Stromal cell of bone marrow (primary cell): ENCODE measurements around the gene RUNX3.
A peak's percentile ranks its signal among the peaks of the same experiment; 100 is the strongest.
"Not testable (repeated sequence)": the region's sequence is repeated elsewhere in the genome, so short reads cannot be mapped to it uniquely, and the experiment has no call there.

Experiments
- DNase-seq: peaks from one replicate; pipeline ENCODE4 v3.0.0-alpha.2; 2012; ENCODE audit warnings: low read depth

Gene RUNX3

DNA sequence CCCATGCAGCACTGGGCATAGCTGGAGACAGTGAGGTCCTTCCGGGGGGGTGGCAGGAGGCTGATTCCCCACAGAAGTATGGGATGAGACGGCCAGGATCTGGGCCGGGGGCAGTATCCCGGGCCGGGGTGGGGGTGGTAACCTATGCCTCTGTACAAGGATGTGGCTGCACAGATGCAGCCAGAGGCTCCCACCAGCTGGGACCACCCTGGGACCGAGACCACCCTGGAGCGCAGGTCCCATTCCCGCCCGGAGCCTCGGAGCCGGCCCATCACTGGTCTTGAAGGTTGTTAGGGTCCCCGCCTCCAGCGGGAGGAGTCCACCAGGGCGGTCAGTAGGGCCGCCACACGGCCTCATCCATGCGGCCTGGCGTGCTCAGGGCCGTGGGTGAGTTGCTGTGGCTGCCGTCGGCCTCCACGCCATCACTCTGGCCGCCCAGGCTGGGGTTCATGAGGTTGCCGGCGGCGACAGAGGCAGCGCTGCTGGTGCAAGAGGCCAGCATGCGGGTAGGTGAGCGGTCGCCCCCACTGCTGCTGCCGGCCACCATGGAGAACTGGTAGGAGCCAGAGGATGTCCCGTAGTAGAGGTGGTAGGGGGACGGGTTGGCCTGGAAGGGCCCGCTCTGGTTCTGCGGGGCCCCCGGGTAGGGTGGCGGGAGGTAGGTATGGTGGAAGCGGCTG lies 28.1 kb downstream of the RUNX3 start:
- DNase-seq, result no peak

DNA sequence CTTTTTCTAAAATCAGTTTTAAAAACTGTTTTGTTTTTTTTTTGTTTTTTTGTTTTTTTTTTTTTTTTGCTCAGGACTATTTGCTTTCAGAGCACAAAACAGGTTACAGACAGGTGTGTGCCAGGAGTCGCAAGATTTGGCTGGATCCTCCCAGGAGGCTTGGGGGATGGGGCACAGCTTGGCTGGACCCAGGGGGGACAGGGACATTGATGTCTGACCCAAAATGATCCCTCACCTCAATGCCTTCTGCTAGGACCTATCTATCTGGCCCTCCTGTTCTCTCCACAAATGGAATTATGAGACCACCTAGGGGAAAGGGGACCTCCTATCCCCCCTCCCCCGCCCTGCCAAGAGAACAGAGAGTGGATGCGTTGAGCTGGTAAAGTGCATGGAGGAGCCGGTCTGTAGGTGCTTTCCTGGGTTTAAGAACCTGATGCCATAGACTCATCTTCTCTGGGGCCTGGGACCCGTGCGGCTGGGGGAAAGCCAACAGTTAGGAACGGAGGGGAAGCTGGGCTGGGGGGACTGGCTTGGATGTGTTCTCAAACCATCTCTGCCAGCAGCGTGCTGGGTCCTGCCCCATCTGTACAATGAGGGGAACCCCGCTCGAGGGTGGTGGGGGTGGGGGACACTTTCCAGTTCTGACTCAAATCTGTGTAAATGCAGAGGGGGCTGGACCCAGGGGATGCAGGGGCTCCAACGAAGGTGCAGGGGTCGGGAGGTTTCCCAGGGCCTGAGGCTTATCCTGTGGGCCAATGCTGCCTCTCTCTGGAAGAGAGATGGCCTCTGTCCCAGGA lies 28.9 kb downstream of the RUNX3 start:
- no peak for DNase-seq

DNA sequence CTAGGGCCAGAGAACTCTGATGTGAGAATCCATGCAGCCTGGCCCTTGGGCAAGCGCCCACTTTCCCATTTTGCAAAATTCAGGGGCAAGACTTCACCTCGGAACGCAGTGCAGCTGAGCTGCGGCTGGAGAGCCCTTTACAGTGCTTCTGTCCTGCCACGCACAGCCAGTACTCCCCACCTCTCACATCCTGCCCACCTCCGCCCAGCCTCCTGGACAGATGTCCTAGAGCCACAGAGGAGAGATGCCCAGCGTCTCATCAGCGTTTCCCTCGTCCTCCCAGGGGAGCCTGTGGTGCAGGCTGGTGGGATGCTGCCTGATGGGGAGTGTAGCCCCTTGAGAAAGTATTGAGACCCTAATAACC lies 29.6 kb downstream of the RUNX3 start:
- no peak for DNase-seq

DNA sequence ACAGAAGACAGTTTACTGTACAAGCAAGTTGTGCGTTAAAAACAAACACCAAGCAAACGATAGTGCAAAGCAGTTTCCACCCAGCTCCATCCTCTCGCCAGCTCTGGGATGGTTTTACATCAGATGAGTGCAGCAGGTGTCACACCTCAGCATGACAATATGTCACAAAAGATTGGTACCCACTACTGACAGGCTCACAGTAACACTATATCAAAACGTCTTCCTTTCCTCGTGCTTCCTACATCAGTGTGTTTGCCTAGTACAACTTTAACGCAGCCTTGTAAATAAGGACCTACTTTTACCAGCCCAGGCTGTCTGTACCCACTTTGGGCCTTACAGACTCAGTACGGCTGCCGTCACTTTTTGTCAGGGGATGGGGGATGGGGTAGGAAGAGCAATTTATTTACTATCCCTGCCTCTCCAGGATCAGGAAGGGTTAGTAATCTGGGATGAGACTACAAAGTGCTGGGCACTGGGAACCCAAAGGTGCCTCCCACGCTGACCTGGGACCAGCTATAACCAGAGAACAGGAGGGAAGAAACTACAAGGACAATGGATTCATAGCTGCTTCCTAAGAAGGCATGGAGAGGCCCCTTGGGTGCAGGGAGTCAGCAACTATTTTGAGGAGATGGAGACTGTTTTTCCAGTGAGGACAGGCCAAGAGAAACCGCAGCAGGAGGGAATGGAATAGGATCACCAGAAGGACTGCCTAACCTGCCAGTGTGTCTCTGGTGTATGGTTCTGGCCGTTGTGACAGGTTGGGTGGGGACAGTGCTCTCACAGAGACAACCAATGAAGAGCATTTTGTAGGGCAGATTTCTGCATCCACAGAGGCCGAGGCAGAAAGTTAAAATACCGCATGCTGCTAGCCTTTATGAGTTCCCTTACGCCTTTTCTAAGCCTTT lies 30.2 kb downstream of the RUNX3 start:
- DNase-seq, result no peak

DNA sequence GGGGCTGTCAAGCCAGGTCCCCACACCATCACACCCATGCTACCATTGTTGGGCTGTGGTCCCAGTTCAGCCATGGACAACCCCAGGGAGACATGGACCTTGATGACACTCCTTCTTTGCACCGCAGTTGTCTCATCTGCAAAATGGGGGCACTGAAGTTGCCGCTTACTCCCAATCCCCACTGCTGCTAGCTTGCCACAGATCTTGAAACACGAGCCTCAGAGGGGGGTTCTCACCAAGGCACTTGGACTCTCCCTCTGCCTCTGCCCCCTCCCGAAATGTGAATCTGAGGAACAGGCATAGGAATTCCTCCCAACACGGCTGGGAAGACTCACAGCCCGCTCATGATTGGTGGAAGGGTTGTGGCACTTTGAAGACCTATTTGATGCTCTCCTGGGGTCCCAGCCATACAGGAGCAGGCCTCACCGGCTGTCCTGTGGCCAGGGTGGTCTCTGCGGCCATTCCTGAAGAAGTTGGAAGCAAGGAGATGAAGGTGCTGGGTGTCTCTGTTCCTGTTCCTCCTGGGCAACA lies 31.1 kb downstream of the RUNX3 start:
- DNase-seq, result no peak

DNA sequence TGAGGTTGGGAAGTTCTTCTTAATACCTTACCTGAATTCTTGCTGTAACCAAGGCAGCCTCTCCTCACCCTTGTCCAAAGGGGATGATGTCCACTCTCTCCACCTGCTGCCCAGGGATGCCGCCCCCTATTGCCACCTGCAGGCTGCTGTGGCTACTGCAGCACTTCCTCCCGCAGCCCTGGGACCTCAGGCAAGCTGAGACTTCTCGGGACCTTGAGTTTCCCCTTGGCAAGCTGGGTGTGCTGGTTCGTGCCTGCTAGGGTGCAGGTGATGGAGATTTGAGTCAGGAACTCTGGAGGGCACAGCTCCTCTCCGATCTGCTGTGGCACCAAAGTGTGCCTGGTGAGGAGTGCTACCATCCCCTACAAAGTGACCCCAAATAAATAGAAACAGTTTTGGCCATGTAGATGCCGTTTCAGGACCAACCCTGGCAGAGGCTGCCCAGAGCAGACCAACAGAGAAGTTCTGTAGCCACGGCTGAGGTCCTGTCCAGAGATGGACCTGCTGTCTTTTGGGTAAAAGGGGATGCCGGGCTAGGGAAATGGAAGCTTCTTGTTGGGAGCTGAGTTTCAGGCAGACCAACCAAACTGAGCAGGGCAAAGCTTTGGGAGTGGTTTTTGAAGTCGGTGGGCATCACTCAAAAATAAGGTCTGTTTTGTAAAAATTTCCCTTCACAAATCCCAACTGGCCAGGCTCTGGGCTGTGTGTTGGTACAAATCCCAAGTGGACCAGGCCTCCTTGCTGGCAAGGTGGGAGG lies 31.7 kb downstream of the RUNX3 start:
- no peak for DNase-seq

DNA sequence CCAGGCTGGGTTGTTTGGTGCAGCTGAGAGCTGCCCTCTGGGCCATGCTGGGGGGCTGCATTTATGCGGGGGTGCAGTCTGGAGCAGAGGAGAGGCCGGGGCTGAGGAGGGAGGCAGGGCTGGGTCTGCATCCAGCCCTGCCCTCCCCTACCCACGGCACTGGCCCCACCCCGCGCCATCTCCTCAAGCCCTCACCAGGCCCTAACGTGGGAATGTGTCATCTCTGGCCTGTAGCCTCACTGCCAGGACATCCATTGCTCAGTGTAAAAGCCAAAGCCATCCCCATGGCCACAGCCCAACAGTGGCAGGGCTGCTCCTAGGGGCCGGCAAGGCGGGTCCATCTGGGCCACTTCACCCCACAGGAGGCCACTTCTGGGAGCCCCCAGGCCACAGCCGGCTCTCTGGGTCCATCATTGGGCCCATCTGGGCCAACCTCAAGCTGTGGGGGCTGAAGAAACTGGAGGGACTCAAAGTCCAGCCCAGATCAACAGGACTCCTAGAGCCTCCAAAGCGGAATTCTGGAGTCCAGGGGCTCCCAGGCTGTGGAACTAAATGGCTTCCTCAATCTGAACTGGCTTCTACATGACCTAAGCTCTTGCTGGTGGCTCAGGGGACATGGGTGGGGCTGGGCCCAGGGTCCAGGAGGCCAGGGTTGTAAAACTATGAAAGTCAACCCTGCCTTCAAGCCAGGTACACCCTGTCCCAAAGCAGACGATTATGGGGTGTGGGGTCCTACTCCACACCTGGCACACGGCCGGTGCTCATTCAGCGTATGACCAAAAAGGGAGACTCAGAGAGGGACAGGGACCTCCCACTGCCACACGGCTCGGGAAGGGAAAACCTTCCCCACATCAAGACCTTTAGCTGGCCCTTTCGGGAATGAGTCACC lies 32.6 kb downstream of the RUNX3 start:
- no peak for DNase-seq

DNA sequence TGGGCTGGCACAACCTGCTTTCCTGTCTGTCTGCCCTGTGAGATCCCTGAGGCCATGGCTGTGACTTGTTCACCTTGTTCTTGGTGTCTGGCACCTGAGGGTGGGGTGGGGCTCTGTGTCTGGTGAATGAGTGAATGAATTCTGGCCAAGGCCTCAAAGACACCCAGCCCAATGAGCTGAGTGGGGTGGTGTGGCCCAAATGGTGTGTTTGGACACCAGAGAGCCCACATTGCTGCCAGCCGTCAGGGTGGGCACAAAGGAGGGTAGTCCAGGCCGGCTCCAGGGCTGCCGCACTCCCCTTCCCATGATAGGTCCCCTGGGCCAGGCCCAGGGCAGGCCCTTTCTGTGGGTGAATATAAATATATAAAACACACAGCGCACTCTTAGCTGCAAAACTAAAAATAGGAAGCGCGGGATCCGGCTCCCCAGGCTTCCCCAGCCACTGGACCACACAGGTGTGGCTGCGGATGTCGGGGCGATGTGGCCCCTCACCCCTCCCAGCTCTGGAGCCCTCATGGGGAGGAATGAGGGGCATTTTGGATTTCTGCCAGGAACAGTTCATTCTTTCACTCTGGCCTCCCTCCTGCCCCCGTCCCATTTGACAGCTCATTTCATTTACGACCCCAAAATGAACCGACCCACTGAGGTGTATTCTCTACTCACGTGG lies 33.3 kb downstream of the RUNX3 start:
- DNase-seq, result no peak

DNA sequence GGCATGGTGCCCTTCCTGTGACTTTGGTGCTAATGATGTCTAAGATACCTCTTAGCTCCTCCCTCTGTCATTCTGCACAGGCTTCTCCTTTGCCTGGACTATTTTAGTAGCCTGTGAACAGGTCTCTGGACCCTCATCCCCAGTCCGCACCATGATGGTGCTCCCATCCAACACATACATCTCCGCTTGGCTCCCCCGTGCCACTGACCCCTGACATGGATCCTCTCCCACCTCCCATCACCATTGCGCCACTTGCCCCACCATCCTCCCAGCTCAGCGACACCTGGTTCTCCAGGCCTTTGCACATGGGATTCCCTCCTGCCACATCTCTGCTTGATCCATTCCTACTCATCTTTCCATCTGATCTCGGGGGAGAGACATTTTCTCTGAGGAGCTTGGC lies 33.9 kb downstream of the RUNX3 start:
- DNase-seq, result no peak

DNA sequence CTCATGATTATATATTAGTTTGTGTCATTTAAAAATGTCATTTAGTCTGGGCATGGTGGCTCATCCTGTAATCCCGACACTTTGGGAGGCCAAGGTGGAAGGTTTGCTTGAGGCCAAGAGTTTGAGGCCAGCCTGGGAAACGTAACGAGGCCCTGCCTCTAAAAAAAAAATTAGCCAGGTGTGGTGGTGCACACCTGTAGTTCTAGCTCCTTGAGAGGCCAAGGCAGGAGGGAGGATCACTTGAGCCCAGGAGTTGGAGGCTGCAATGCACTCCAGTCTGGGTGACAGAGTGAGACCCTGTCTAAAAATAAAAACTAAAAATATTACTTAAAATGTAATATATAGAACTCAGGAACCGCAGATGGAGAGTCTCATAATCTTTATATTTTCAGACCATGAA lies 34.6 kb downstream of the RUNX3 start:
- no peak for DNase-seq

DNA sequence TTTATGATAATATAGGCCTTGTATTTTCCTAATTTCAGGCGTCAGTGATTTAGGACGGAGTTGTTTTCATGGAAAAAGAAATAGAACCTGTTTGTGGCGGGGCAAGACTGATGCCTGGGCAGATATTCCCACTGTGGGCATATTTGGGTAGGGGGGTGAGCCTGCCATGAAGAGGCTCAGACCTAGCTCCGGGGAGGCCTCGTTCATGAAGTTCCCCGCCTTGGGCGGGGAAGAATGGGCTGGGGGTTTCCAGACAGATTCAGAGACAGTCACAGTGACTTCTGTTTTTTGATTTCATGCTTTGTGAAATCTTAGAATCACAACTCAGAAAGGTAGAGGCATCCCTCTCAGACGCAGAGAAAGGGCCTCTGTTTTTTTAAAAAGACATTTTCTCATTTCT lies 36.1 kb downstream of the RUNX3 start:
- no peak for DNase-seq

DNA sequence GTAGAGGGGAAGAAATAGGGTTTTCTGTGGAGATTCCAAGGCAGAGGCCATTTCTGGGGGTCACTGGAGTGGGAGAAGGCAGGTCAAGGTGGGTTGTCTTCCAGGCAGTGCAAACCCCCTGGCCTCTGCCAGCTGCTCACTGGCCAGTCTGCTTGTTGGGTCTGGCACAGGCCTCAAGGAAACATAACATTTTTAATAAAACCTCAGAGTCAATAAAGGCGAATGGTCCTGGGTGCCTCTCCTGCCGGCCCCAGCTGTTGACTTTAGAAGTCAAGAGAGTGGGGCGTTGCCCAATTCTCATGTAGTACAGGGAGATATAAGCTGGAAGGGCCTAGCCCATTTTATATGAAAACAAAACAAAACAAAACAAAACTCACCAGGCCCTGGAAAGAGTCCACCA lies 36.6 kb downstream of the RUNX3 start:
- DNase-seq, result no peak

DNA sequence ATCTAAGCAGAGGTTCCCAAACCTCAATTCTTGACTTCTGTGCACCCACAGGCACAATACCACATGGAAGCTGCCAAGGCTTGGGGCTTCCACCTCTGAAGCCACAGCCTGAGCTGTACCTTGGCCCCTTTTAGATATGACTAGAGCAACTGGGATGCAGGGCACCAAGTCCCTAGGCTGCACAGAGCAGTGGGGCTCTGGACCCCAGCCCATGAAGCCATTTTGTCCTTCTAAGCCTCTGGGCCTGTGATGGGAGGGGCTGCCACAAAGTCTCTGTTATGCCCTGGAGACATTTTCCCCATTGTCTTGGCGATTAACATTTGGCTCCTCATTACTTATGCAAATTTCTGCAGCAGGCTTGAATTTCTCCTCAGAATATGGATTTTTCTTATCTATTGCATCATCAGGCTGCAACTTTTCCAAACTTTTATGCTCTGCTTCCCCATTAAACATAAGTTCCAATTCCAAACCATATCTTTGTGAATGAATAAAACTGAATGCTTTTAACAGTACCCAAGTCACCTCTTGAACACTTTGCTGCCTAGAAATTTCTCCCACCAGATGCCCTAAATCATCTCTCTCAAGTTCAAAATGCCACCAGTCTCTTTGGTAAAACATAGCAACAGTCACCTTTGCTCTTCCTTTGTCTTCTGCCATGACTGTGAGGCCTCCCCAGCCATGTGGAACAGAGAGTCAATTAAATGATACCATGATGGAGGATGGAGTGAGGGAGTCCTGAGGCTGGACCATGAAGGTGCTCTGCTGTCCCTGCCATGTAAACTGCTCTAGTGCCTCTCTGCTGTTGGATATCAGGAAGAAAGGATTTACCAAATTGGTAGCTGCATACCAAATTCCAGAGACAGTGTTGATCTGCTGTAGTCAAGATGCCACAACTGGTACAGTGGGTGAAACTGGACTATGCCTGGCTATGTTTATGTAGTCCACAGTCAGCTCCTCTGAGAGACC lies 37.6 kb downstream of the RUNX3 start:
- DNase-seq, result no peak

DNA sequence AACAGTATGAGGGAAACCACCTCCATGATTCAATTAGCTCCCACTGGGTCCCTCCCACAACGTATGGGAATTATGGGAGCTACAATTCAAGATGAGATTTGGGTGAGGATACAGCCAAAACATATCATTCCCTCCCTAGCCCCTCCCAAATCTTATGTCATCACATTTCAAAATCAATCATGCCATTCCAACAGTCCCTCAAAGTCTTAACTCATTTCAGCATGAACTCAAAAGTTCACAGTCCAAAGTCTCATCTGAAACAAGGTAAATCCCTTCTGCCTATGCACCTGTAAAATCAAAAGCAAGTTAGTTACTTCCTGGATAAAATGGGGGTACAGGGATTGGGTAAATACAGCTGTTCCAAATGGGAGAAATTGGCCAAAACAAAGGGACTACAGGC lies 38.7 kb downstream of the RUNX3 start:
- DNase-seq, result not testable (repeated sequence)

DNA sequence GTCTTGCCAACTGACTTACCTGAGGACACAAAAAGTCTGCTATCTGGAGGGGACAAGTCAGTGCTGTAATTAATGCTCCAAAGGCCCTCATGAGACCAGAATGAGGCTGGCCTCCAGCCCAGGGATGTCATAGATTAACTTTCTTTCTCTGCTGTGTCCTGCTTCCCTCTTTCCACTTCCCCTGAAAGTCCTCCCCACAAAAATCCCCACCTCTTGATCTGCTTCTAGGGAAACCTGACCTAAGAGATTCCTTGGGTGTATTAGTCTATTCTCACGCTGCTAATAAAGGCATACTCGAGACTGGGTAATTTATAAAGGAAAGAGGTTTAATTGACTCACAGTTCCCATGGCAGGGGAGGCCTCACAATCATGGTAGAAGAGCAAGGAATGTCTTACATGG lies 39.2 kb downstream of the RUNX3 start:
- no peak for DNase-seq

DNA sequence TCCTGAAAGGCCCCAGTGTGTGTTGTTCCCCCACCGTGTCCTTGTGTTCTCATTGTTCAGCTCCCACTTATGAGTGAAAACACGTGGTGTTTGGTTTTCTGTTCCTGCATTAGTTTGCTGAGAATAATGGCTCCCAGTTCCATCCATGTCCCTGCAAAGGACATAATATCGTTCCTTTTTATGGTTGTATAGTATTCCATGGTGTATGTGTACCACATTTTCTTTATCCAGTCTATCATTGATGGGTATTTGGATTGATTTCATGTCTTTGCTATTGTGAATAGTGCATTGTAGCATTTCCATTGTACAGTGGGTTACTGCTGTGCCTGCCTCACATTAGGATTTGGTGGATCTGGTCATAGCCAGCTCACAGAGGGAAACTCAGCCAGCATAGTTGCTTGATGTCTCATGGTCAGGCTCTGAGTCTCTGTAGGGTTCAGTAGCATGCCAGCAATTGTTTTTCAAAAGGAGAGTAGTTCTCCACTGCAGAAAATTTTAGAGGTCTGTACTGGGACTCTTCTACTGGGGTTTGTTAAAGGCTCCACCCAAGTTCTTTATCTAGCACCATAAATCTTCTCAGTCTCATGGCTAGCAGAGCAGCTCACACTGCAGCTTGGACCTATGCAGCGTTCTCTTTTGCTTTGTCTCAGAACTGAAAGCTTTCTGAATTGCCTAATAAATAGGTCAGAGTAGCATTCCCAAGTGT lies 41.0 kb downstream of the RUNX3 start:
- peak; percentile 88 for DNase-seq

DNA sequence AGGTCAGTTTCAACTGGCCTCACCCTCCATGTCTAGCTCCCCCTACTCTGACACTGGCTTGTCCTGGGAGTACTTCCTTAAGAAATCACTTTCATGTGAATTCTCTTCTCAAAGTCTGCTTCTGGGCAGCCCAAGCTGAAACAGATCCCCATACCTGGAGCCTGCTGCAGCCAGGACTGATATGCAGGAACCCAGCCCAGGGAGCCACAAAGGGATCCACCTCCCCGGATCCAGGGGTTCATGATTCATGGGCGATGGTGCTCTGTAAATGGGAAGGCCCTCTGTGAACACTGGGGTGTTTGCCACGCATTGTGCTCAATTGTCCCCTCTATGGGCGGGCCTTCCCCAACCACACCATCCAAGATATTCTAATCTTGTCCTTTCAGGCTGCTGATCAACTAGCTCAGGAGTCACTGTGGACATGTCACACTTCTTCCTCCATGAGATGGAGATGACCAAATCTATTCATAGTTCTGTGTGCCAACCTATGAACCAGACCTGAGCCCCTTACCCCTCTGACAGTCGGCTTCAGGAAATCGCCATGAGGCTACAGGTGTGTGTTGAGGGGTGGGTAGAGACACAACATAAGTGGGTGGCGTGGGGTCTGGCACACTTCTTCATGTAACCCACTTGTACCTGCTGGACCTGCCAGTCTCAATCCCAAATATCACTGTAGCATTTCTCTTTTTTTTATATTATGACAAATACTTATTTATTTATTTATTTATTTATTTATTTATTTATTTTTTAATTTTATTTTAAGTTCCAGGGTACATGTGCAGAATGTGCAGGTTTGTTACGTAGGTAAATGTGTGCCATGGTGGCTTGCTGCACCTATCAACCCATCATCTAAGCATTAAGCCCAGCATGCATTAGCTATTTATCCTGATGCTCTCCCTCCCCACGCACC lies 41.8 kb downstream of the RUNX3 start:
- no peak for DNase-seq
